HFFc6 (cell line): Measurements from ENCODE around the gene ISY1. TPM values are rescaled to one million over a fixed set of nuclear protein-coding genes. Genes with fewer than 3 reads are reported as not detected.

Experiments used
- DNase-seq: peaks from one replicate; pipeline ENCODE4 v3.0.0-alpha.2; 2018
- H3K27ac Mint-ChIP-seq: 2 replicates; pipeline ENCODE4 v1.8.0; 2020; ENCODE audit warnings: mild to moderate bottlenecking, mixed read lengths
- H3K27me3 Mint-ChIP-seq: 2 replicates; pipeline ENCODE4 v1.8.0; 2021; ENCODE audit warnings: mild to moderate bottlenecking, moderate library complexity, mixed read lengths; ENCODE audit not compliant: insufficient read depth
- H3K36me3 Mint-ChIP-seq: 2 replicates; pipeline ENCODE4 v1.8.0; 2021; ENCODE audit warnings: low read depth, mixed read lengths
- H3K4me1 Mint-ChIP-seq: 2 replicates; pipeline ENCODE4 v1.8.0; 2020; ENCODE audit warnings: low read depth, mixed read lengths
- H3K4me3 Mint-ChIP-seq: 2 replicates; pipeline ENCODE4 v1.8.0; 2020; ENCODE audit warnings: mild to moderate bottlenecking, moderate library complexity, mixed read lengths
- H3K9me3 Mint-ChIP-seq: 2 replicates; pipeline ENCODE4 v1.8.0; 2020; ENCODE audit warnings: mild to moderate bottlenecking, mixed read lengths
- total RNA-seq, 6 experiments: library from RNA; stranded (reverse); fragmentation: NEBNext Ultra II Directional; extraction: Animal tissue kit (Norgen Biotek cat#: 25700); gene quantifications; 2 replicates in 1 of 6; 3 replicates in 5 of 6; pipeline ENCODE4 v1.2.3, GENCODE V29; 2021
- TF ChIP-seq, protein P1 (sequence below): fragments of 200-600 bp; sonication (generic); IDR thresholded peaks from 2 replicates; pipeline ENCODE4 v1.5.0; 2021; ENCODE audit warnings: antibody characterized with exemption, mild to moderate bottlenecking

The ISY1 gene
- total RNA-seq, 6 experiments from 2014 or later = 34.6 to 50.6 (median 42.2) TPM

DNA sequence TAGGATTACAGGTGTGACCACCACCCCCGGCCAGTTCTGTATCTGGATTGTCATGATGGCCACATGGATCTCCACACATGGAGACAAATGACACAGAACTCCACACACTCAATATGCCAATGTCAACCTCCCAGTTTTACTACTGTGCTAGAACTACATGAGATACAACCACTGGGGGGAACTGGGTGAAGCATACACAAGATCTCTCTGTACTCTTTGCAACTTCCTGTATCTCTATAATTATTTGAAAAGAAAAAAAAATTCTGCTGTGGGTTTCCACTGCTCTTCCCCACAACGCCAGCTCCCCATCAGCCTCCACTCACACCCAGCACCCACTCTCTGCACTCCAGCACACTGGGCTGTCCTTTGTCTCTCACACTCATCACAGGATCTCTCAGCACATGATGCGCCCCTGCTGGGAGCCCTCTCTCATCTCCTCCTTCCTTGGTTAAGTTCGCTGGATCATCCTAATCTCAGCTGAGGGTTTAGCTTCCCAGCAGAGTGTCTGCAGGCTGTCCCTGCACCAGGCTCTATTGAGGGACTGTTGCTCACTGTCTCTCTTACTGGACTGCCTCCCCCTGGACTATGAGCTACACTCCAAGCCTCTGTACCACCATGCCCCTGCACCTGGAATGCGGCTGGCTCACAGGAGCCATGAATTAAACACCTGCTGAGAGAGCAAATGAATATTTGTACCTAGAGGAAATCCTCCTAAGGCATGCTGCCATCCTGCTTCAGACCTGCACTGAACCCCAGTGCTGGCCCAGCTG is 28.6 kb downstream of the ISY1 start:
- no peak for DNase-seq
- Mint-ChIP-seq H3K27me3 (no peaks in the 10 kb centered on the region), H3K4me1 (no peaks in the 10 kb centered on the region), H3K9me3 (no peaks in the 10 kb centered on the region), H3K4me3 (no peak overlapping the region), H3K36me3 (peaks cover 24% of the 10 kb centered on the region), H3K27ac (no peak overlapping the region)
- TF ChIP-seq, protein P1, sequence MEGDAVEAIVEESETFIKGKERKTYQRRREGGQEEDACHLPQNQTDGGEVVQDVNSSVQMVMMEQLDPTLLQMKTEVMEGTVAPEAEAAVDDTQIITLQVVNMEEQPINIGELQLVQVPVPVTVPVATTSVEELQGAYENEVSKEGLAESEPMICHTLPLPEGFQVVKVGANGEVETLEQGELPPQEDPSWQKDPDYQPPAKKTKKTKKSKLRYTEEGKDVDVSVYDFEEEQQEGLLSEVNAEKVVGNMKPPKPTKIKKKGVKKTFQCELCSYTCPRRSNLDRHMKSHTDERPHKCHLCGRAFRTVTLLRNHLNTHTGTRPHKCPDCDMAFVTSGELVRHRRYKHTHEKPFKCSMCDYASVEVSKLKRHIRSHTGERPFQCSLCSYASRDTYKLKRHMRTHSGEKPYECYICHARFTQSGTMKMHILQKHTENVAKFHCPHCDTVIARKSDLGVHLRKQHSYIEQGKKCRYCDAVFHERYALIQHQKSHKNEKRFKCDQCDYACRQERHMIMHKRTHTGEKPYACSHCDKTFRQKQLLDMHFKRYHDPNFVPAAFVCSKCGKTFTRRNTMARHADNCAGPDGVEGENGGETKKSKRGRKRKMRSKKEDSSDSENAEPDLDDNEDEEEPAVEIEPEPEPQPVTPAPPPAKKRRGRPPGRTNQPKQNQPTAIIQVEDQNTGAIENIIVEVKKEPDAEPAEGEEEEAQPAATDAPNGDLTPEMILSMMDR = no peak

DNA sequence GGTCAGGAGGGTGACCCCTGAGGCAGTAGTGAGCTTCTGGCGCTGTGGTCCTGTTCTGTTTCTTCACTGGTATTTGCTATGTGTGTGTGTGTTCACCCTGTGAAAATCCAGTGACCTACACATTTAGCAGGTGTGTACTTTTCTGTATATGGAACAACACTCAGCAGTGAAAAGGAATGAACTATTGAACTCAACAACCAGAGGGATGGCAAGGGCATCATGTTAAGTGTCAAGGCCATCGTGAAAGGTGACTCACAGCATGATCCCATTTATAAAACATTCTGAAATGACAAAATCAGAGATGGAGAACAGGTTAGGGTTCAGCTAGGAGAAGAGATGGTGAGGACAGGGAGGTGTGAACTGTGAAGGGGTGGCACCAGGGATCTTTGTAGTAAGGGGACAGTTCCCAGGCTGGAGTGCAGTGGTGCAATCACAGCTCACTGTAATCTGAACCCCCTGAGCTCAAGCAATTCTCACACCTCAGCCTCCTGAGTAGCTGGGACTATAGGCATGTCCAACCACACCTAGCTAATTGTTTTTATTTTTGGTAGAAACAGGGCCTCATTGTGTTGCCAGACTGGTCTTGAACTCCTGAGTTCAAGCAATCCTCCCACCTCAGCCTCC is 29.3 kb downstream of the ISY1 start:
- no peak for DNase-seq
- H3K4me3 Mint-ChIP-seq = no peak overlapping the region
- H3K27ac Mint-ChIP-seq = no peak overlapping the region
- no peaks in the 10 kb centered on the region for H3K9me3 Mint-ChIP-seq
- H3K4me1 Mint-ChIP-seq = no peaks in the 10 kb centered on the region
- H3K27me3 Mint-ChIP-seq = no peaks in the 10 kb centered on the region
- peaks cover 24% of the 10 kb centered on the region for H3K36me3 Mint-ChIP-seq
- TF ChIP-seq, protein P1 = no peak

DNA sequence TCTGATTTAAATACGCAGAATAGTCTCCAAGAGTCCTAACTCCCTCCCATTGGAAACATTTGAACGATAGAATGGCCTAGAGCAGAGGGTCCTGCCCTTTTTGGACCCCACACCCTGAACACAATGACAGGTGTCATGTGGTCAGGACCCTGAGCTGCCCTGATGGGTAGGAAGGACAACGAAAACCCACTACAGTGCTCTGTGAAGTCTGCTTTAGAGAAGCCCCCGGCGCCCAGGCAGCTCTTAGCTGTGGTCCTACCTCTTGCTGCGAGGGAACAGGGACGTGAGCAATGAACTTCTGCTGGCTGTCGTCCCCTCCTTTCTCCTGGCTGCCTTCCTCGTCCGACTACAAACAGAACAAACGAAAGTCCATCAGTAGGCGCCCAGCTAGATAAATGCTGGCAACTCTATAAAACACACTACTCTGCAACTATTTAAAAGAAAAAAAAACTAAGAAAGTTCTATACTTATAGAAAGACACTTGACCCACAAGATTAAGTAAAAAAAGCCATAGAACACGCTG is 30.5 kb downstream of the ISY1 start:
- Mint-ChIP-seq H3K4me3 (no peak overlapping the region), H3K9me3 (no peaks in the 10 kb centered on the region), H3K27me3 (no peaks in the 10 kb centered on the region), H3K4me1 (no peaks in the 10 kb centered on the region), H3K36me3 (peaks cover 24% of the 10 kb centered on the region), H3K27ac (no peak overlapping the region)
- TF ChIP-seq, protein P1 = no peak
- DNase-seq = no peak

DNA sequence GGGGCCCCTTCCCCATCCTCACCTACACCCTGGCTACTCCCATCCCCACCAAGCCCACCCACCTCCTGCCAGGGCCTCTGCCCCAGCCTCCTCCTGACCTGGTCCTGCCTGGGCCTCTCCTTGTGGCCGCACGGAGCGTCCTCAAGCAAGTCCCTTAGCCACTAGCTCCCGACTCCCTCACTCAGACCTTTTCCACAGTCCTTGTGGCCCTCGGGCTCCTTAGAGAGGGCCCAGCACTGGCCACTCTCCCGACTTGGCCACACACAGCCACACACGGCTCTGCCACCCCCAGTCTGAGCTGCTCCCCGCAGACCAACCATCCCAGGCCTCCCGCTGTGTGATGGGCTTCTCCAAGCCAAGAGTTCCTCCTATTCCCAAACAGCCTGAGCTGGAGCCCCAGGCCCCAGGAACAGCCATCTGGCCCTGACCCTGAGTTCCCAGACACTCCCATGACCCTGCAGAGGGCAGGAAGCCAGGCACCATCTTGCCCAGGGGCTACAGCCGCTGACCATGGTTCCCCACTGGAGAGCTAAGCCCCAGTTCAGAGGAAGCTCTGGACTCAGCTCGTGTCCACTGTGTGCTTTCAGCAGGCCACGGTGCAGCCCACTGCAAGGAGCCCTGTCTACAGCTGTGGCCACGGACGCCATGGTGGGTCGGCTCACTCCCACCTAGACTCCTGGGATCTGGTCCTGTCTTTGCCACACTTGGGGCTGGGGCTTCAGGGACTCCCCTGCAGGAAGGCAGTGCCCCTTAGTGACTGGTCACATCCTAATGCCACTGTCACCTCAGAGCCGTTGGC is 32.3 kb downstream of the ISY1 start:
- no peak for DNase-seq
- Mint-ChIP-seq H3K27ac (no peak overlapping the region), H3K9me3 (no peaks in the 10 kb centered on the region), H3K36me3 (peaks cover 20% of the 10 kb centered on the region), H3K4me1 (peaks cover 3% of the 10 kb centered on the region), H3K4me3 (no peak overlapping the region; the same call in 1 of the 2 replicates), H3K27me3 (no peaks in the 10 kb centered on the region)
- TF ChIP-seq, protein P1 = no peak

DNA sequence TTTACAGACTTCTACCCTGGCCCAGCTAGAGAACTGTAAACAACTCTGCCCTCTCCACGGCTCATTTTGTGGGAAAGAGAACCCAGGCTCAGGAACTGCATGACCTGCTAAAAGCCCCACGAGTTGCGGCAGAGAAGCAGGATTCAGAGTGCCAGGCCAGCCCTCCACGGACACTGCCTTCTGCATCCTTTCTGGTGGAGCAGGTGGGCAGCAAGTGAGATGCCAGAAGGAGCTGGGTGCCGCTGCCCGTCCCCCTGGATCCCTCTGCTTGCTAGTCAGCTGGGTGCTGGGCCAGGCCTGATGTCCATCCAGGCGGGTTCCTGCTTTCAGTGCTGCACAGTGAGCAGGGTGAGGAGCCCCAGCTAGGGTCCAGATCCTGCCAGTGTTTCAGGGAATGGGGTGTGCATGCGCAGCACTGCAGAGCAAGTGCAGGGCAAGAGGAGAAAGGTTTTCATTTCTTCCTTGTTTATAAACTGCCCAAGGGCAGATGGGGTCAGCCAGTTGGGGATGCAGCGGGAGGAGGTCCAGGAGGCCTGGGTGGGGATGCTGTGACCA is 34.1 kb downstream of the ISY1 start:
- no peak overlapping the region for H3K27ac Mint-ChIP-seq
- H3K36me3 Mint-ChIP-seq = peaks cover 11% of the 10 kb centered on the region

More for the DNA sequence above, 34.1 kb downstream of the ISY1 start:
- Mint-ChIP-seq H3K9me3 (no peaks in the 10 kb centered on the region), H3K4me1 (peaks cover 15% of the 10 kb centered on the region), H3K27me3 (no peaks in the 10 kb centered on the region; the same call in 1 of the 2 replicates), H3K4me3 (no peak overlapping the region)
- DNase-seq = no peak
- TF ChIP-seq, protein P1 = no peak
